A549 (cell line): ENCODE measurements around the gene DNAJB12. TPM values are rescaled to one million over a fixed set of nuclear protein-coding genes. Genes with fewer than 3 reads are reported as not detected.

Experiments used
- ATAC-seq, 2 experiments: fragments of 200-7000 bp in 1 of 2; fragments of >200 bp in 1 of 2; cut with Nextera tagmentation in 1 of 2; cut with Tn5 transposase in 1 of 2; 3 replicates each; pipeline versions ENCODE4 v1.8.0 to v1.9.1; 2018 to 2020; ENCODE audit warnings: mild to moderate bottlenecking in 1 of 2, moderate library complexity in 1 of 2
- CTCF ChIA-PET: fragments of 300-600 bp; sonication (Branson Sonifier 250); formaldehyde crosslinking; extraction: SDS; loops from one replicate; lab custom pipeline; 2021; ENCODE audit warnings: antibody characterized with exemption, inconsistent platforms; lab: Yijun Ruan, JAX
- POLR2A ChIA-PET: fragments of 350-600 bp; formaldehyde crosslinking; extraction: SDS; loops from one replicate; lab custom pipeline; 2021; ENCODE audit warnings: antibody characterized with exemption, inconsistent platforms; lab: Yijun Ruan, JAX
- DNase-seq, 2 experiments: peaks; one replicate each; pipeline versions ENCODE4 v3.0.0 to v3.0.0-alpha.2; 2011 to 2016; ENCODE audit warnings: low read depth in 1 of 2, low spot score in 1 of 2
- FAIRE-seq: peaks from 2 replicates; lab custom pipeline; 2011; peaks lifted over from hg19 to GRCh38; lab: Jason Lieb, UNC
- H3K27ac ChIP-seq, 2 experiments: fragments of >200 bp; sonication (Bioruptor Twin); formaldehyde crosslinking; 3 replicates each; pipeline ENCODE4 v1.5.1; 2016 to 2017
- H3K4me1 ChIP-seq: fragments of >200 bp; sonication (Bioruptor Twin); formaldehyde crosslinking; 3 replicates; pipeline ENCODE4 v1.6.1; 2016
- H3K4me2 ChIP-seq: fragments of >200 bp; sonication (Bioruptor Twin); formaldehyde crosslinking; 3 replicates; pipeline ENCODE4 v1.6.1; 2016
- H3K4me3 ChIP-seq: fragments of >200 bp; sonication (Bioruptor Twin); formaldehyde crosslinking; 3 replicates; pipeline ENCODE4 v1.5.1; 2016
- H3K9me3 ChIP-seq: fragments of >200 bp; sonication (Bioruptor Twin); formaldehyde crosslinking; 3 replicates; pipeline ENCODE4 v1.6.1; 2016
- CBX2 ChIP-seq: fragments of 200-600 bp; sonication (generic); IDR thresholded peaks from 2 replicates; pipeline ENCODE4 v1.6.1; 2016; ENCODE audit warnings: low read depth, mild to moderate bottlenecking, borderline replicate concordance
- CEBPB ChIP-seq, 2 experiments: fragments of >200 bp in 1 of 2; sonication (Bioruptor Twin) in 1 of 2; formaldehyde crosslinking in 1 of 2; IDR thresholded peaks; 2 replicates each; pipeline ENCODE4 v1.6.1; 2012 to 2016
- CHD4 ChIP-seq: fragments of 200-600 bp; sonication (generic); IDR thresholded peaks from 2 replicates; pipeline ENCODE4 v1.6.1; 2016; ENCODE audit warnings: antibody characterized with exemption, mild to moderate bottlenecking, borderline replicate concordance
- EP300 ChIP-seq, 2 experiments: fragments of >200 bp; sonication (Bioruptor Twin); formaldehyde crosslinking; IDR thresholded peaks; 2 replicates in 1 of 2; 3 replicates in 1 of 2; pipeline ENCODE4 v1.6.1; 2016 to 2017
- FOXS1 ChIP-seq: fragments of 250-450 bp; sonication (Bioruptor Pico); IDR thresholded peaks from 2 replicates; pipeline ENCODE4 v1.5.0; 2020; ENCODE audit warnings: mild to moderate bottlenecking, moderate library complexity
- MAFK ChIP-seq: fragments of 450-650 bp; IDR thresholded peaks from 2 replicates; pipeline ENCODE4 v1.6.1; 2014; ENCODE audit not compliant: partially characterized antibody
- NPAS2 ChIP-seq: fragments of 250-450 bp; sonication (Bioruptor Pico); IDR thresholded peaks from 2 replicates; pipeline ENCODE4 v1.8.0; 2022; ENCODE audit warnings: mild to moderate bottlenecking, moderate library complexity, borderline replicate concordance
- TP53 ChIP-seq: fragments of 250-450 bp; sonication (Bioruptor Pico); IDR thresholded peaks from 2 replicates; pipeline ENCODE4 v1.5.0; 2021; ENCODE audit warnings: mild to moderate bottlenecking, moderate library complexity
- WGBS: methylation state at CpG from one replicate; pipeline ENCODE4 v1.1.6; 2017; ENCODE audit errors: missing lambda C conversion rate; 5-methylcytosine and 5-hydroxymethylcytosine counted together
- polyA plus RNA-seq, 4 experiments: library from polyadenylated mRNA; depleted of rRNA in 3 of 4; stranded (reverse); fragments of >200 nt; fragmentation: RNase III in 1 of 4; extraction: RNeasy Plus Mini Kit Qiagen cat#74134 plus additional on column Dnase treatment in 1 of 4; gene quantifications; 2 replicates in 3 of 4; 3 replicates in 1 of 4; pipeline ENCODE4 v1.2.3, GENCODE V29; 2011 to 2017
- TF ChIP-seq, protein P1 (sequence below): fragments of 150-350 bp; IDR thresholded peaks from 2 replicates; pipeline ENCODE4 v1.6.1; 2014; ENCODE audit warnings: low read depth, mild to moderate bottlenecking, low read length
- TF ChIP-seq, protein P2 (sequence below): IDR thresholded peaks from 2 replicates; pipeline ENCODE4 v1.6.1; 2012; ENCODE audit warnings: low read depth, borderline replicate concordance
- TF ChIP-seq, protein P3 (sequence below): fragments of 200-600 bp; sonication (generic); IDR thresholded peaks from 2 replicates; pipeline ENCODE4 v1.6.1; 2016; ENCODE audit warnings: antibody characterized with exemption, mild to moderate bottlenecking, moderate library complexity

Gene DNAJB12
- polyA plus RNA-seq, 2 of the 4 experiments (the other 2 are of a cell fraction) = 21.5 to 26.7 TPM

DNA sequence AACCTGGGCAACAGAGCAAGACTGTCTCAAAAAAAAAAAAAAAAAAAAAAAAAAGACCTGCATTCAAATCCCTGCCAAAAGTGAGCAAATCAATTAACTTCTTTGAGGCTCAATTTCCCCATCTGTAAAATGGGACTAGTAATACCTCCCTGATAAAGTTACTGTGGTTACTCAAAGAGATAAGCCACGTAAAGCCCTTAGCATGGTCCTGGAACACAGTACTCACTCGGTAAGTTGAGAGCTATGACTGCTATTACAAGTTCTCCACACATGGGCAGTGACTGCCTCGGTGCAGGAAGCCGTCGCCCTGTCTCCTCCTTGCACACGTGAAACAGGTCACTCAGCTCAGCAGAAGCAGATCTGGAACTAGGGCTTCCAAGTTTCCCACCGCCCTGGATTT lies 43.1 kb downstream of the DNAJB12 start:
- Histone ChIP-seq H3K4me2 (no peak overlapping the region), H3K9me3 (no peaks in the 10 kb centered on the region), H3K4me1 (peaks cover 72% of the 10 kb centered on the region), H3K4me3 (no peak overlapping the region), H3K27ac (peak overlapping the region; percentile 51 to 98)
- DNase-seq (no peak), ATAC-seq (no peak), FAIRE-seq (no peak)
- ChIA-PET CTCF (interaction anchor here (1.5 kb wide), 1 partner anchor 26 kb away, joined by 7 read pairs; no protein-coding TSS in a partner anchor), POLR2A (interaction anchor here (3.6 kb wide), 1 partner anchor 14 kb away, joined by 10 read pairs; no protein-coding TSS in a partner anchor)
- WGBS = 91% methylated on average over 7 of the region's 7 CpGs
- TF ChIP-seq FOXS1 (CRISPR knock-in tag) (no peak), CHD4 (no peak), EP300 (IDR thresholded peaks at IDR 0.05) (no peak), CEBPB (IDR thresholded peaks at IDR 0.05) (no peak), CBX2 (no peak)
- TF ChIP-seq, protein P1, sequence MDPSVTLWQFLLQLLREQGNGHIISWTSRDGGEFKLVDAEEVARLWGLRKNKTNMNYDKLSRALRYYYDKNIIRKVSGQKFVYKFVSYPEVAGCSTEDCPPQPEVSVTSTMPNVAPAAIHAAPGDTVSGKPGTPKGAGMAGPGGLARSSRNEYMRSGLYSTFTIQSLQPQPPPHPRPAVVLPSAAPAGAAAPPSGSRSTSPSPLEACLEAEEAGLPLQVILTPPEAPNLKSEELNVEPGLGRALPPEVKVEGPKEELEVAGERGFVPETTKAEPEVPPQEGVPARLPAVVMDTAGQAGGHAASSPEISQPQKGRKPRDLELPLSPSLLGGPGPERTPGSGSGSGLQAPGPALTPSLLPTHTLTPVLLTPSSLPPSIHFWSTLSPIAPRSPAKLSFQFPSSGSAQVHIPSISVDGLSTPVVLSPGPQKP = no peak
- TF ChIP-seq, protein P2, sequence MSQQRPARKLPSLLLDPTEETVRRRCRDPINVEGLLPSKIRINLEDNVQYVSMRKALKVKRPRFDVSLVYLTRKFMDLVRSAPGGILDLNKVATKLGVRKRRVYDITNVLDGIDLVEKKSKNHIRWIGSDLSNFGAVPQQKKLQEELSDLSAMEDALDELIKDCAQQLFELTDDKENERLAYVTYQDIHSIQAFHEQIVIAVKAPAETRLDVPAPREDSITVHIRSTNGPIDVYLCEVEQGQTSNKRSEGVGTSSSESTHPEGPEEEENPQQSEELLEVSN = no peak
- TF ChIP-seq, protein P3, sequence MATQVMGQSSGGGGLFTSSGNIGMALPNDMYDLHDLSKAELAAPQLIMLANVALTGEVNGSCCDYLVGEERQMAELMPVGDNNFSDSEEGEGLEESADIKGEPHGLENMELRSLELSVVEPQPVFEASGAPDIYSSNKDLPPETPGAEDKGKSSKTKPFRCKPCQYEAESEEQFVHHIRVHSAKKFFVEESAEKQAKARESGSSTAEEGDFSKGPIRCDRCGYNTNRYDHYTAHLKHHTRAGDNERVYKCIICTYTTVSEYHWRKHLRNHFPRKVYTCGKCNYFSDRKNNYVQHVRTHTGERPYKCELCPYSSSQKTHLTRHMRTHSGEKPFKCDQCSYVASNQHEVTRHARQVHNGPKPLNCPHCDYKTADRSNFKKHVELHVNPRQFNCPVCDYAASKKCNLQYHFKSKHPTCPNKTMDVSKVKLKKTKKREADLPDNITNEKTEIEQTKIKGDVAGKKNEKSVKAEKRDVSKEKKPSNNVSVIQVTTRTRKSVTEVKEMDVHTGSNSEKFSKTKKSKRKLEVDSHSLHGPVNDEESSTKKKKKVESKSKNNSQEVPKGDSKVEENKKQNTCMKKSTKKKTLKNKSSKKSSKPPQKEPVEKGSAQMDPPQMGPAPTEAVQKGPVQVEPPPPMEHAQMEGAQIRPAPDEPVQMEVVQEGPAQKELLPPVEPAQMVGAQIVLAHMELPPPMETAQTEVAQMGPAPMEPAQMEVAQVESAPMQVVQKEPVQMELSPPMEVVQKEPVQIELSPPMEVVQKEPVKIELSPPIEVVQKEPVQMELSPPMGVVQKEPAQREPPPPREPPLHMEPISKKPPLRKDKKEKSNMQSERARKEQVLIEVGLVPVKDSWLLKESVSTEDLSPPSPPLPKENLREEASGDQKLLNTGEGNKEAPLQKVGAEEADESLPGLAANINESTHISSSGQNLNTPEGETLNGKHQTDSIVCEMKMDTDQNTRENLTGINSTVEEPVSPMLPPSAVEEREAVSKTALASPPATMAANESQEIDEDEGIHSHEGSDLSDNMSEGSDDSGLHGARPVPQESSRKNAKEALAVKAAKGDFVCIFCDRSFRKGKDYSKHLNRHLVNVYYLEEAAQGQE = no peak

DNA sequence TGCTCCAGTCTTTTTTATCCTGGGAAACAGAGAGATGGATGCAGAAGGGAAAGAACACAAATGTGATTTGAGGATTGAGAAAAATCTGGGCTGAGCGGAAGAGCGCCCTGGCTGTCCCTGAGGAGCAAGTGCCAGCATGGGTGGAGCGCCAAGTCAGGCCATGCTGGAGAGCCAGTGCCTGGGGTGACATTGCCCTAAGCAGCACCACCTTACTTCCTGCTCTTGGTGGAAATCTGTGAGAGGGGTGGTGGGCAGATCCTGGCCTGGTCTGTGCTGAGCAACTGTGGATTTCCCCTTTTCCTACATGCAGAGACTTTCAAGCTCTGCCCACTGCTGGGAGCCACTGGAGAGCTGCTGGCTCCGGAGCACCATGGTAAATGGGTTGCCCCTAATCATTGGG lies 44.1 kb downstream of the DNAJB12 start:
- Histone ChIP-seq H3K4me1 (peaks cover 63% of the 10 kb centered on the region), H3K27ac (peak overlapping the region; percentile 90 to 98), H3K9me3 (no peaks in the 10 kb centered on the region), H3K4me2 (peak overlapping the region; percentile 4; the same call in 1 of the 3 replicates), H3K4me3 (no peak overlapping the region)
- ATAC-seq = peak in 1 of 2 experiments; percentile 29; a peak in 3 of 6 replicates
- TF ChIP-seq CEBPB (IDR thresholded peaks at IDR 0.05) = no peak
- no peak for TF ChIP-seq TP53 (CRISPR knock-in tag)
- ChIA-PET CTCF (interaction anchor here (1.5 kb wide), 1 partner anchor 27 kb away, joined by 7 read pairs; no protein-coding TSS in a partner anchor), POLR2A (interaction anchor here (3.6 kb wide), 1 partner anchor 13 kb away, joined by 10 read pairs; no protein-coding TSS in a partner anchor)
- DNase-seq = no peak
- FAIRE-seq = no peak
- WGBS = 87% methylated on average over 4 of the region's 4 CpGs

DNA sequence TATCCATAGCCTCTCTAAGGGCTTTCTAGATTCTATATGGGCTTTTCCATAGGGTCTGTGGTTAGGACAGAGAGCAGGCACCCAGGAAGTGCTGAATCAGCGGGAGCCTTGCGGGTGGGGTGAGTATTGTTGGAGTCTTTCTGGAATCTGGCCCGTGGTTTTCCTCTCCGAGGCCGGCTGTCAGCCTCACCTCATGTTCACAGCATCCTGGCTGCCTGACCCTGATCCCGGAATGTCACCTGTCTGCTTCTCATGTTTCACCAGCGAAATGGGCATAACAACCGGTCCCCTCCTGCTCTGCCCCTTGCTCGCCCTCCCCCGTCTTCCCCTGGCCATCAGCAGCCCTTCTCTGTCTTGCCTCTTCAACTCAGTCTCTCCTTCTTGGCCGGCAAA lies 44.5 kb downstream of the DNAJB12 start:
- Histone ChIP-seq H3K4me2 (peak overlapping the region; percentile 4; the same call in 1 of the 3 replicates), H3K4me3 (no peak overlapping the region), H3K9me3 (no peaks in the 10 kb centered on the region), H3K27ac (peak overlapping the region; percentile 90 to 98), H3K4me1 (peaks cover 63% of the 10 kb centered on the region)
- no peak for FAIRE-seq
- no peak for DNase-seq
- 81% methylated on average over 11 of the region's 11 CpGs for whole genome bisulfite sequencing
- ChIA-PET POLR2A (interaction anchor here (3.6 kb wide), 1 partner anchor 13 kb away, joined by 10 read pairs; no protein-coding TSS in a partner anchor), CTCF (no interaction called here)
- TF ChIP-seq CBX2 (no peak), NPAS2 (CRISPR knock-in tag) (no peak), MAFK (peak; percentile 89)
- ATAC-seq = no peak
